WI38 (cell line): ENCODE data around the gene TLN1.

ENCODE experiments used
- H3K4me3 ChIP-seq: 2 replicates; pipeline ENCODE4 v1.5.1; 2011; ENCODE audit warnings: low read depth, mild to moderate bottlenecking, control low read depth, low read length
- TF ChIP-seq, protein P1 (sequence below): IDR thresholded peaks from 2 replicates; pipeline ENCODE4 v1.5.1; 2012; ENCODE audit warnings: low read depth, mild to moderate bottlenecking, control low read depth, low read length

TLN1 gene

DNA sequence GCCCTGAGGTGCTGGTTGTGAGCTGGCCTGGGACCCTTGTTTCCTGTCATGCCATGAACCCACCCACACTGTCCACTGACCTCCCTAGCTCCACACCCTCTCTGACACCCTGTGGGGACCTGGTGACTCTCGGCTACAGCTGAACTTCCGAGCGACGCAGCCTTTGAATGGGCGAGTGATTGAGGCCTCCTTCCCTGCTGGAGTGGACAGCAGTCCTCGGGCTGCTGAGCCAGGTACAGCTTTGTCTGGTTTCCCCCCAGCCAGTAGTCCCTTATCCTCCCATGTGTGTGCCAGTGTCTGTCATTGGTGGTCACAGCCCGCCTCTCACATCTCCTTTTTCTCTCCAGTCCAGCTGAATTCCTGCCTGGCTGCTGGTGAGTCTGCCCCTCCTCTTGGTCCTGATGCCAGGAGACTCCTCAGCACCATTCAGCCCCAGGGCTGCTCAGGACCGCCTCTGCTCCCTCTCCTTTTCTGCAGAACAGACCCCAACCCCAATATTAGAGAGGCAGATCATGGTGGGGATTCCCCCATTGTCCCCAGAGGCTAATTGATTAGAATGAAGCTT, 52.1 kb downstream of the TLN1 start:
- TF ChIP-seq, protein P1, sequence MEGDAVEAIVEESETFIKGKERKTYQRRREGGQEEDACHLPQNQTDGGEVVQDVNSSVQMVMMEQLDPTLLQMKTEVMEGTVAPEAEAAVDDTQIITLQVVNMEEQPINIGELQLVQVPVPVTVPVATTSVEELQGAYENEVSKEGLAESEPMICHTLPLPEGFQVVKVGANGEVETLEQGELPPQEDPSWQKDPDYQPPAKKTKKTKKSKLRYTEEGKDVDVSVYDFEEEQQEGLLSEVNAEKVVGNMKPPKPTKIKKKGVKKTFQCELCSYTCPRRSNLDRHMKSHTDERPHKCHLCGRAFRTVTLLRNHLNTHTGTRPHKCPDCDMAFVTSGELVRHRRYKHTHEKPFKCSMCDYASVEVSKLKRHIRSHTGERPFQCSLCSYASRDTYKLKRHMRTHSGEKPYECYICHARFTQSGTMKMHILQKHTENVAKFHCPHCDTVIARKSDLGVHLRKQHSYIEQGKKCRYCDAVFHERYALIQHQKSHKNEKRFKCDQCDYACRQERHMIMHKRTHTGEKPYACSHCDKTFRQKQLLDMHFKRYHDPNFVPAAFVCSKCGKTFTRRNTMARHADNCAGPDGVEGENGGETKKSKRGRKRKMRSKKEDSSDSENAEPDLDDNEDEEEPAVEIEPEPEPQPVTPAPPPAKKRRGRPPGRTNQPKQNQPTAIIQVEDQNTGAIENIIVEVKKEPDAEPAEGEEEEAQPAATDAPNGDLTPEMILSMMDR: no peak
- H3K4me3 ChIP-seq: no peak overlapping the region

DNA sequence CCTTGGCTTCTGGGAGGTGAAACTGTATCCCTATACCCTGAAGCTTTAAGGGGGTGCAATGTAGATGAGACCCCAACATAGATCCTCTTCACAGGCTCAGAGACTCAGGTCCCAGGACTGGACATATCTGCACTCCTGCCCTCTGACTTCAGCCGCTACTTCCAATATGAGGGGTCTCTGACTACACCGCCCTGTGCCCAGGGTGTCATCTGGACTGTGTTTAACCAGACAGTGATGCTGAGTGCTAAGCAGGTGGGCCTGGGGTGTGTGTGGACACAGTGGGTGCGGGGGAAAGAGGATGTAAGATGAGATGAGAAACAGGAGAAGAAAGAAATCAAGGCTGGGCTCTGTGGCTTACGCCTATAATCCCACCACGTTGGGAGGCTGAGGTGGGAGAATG, 52.9 kb downstream of the TLN1 start:
- H3K4me3 ChIP-seq: no peak overlapping the region
- TF ChIP-seq, protein P1: no peak

DNA sequence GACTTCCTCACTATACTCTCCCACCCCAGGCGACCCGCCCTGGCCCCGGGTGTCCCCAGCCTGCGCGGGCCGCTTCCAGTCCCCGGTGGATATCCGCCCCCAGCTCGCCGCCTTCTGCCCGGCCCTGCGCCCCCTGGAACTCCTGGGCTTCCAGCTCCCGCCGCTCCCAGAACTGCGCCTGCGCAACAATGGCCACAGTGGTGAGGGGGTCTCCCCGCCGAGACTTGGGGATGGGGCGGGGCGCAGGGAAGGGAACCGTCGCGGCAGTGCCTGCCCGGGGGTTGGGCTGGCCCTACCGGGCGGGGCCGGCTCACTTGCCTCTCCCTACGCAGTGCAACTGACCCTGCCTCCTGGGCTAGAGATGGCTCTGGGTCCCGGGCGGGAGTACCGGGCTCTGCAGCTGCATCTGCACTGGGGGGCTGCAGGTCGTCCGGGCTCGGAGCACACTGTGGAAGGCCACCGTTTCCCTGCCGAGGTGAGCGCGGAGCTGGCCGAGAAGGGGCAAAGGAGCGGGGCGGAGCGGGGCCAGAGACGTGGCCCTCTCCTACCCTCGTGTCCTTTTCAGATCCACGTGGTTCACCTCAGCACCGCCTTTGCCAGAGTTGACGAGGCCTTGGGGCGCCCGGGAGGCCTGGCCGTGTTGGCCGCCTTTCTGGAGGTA, 56.1 kb downstream of the TLN1 start:
- TF ChIP-seq, protein P1: no peak
- no peak overlapping the region for H3K4me3 ChIP-seq

DNA sequence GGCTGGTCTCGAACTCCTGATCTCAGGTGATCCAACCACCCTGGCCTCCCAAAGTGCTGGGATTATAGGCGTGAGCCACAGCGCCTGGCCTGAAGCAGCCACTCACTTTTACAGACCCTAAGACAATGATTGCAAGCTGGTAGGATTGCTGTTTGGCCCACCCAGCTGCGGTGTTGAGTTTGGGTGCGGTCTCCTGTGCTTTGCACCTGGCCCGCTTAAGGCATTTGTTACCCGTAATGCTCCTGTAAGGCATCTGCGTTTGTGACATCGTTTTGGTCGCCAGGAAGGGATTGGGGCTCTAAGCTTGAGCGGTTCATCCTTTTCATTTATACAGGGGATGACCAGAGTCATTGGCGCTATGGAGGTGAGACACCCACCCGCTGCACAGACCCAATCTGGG, 56.8 kb downstream of the TLN1 start:
- TF ChIP-seq, protein P1: no peak
- no peak overlapping the region for H3K4me3 ChIP-seq

DNA sequence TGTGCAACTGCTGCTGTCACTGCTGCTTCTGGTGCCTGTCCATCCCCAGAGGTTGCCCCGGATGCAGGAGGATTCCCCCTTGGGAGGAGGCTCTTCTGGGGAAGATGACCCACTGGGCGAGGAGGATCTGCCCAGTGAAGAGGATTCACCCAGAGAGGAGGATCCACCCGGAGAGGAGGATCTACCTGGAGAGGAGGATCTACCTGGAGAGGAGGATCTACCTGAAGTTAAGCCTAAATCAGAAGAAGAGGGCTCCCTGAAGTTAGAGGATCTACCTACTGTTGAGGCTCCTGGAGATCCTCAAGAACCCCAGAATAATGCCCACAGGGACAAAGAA, 58.0 kb downstream of the TLN1 start:
- no peak overlapping the region for H3K4me3 ChIP-seq
- TF ChIP-seq, protein P1: no peak

DNA sequence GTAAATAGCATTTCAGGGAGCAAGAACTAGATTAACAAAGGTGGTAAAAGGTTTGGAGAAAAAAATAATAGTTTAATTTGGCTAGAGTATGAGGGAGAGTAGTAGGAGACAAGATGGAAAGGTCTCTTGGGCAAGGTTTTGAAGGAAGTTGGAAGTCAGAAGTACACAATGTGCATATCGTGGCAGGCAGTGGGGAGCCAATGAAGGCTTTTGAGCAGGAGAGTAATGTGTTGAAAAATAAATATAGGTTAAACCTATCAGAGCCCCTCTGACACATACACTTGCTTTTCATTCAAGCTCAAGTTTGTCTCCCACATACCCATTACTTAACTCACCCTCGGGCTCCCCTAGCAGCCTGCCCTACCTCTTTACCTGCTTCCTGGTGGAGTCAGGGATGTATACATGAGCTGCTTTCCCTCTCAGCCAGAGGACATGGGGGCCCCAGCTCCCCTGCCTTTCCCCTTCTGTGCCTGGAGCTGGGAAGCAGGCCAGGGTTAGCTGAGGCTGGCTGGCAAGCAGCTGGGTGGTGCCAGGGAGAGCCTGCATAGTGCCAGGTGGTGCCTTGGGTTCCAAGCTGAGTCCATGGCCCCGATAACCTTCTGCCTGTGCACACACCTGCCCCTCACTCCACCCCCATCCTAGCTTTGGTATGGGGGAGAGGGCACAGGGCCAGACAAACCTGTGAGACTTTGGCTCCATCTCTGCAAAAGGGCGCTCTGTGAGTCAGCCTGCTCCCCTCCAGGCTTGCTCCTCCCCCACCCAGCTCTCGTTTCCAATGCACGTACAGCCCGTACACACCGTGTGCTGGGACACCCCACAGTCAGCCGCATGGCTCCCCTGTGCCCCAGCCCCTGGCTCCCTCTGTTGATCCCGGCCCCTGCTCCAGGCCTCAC, 58.6 kb downstream of the TLN1 start, which contains the start of gene CA9:
CA9 (plus strand) TSS at position 797 of the 893 bp plus-strand sequence; CDS start at position 829, 32 bp downstream.
- no peak within 1 kb of the TSS for H3K4me3 ChIP-seq
- TF ChIP-seq, protein P1: no peak
